HL-60 (cell line): Measurements from ENCODE around the gene TTF2.
"Not testable (repeated sequence)": the region's sequence is repeated elsewhere in the genome, so short reads cannot be mapped to it uniquely, and the experiment has no call there.

Experiments used
- DNase-seq, 2 experiments: peaks; one replicate each; pipeline ENCODE4 v3.0.0-alpha.2; 2010 to 2020; ENCODE audit warnings: low read depth in 1 of 2, low spot score in 1 of 2
- H3K27ac ChIP-seq: fragments of 250-450 bp; sonication (Bioruptor Pico); replicated peaks from 2 replicates; pipeline ENCODE4 v1.5.1; 2020; ENCODE audit warnings: mild to moderate bottlenecking, moderate library complexity
- H3K27me3 ChIP-seq: fragments of 250-450 bp; sonication (Bioruptor Pico); 2 replicates; pipeline ENCODE4 v1.5.1; 2021; ENCODE audit warnings: mild to moderate bottlenecking, moderate library complexity; ENCODE audit not compliant: insufficient read depth, poor library complexity, severe bottlenecking
- H3K4me3 ChIP-seq: replicated peaks from 2 replicates; pipeline ENCODE4 v1.5.1; 2011; ENCODE audit warnings: mild to moderate bottlenecking, control low read depth, low read length; ENCODE audit not compliant: insufficient read depth
- CTCF ChIP-seq: IDR thresholded peaks from one replicate; pipeline ENCODE4 v1.5.1; 2011; ENCODE audit warnings: low read length, control low read depth, inconsistent platforms; ENCODE audit not compliant: insufficient read depth
- GABPA ChIP-seq: IDR thresholded peaks from 2 replicates; pipeline ENCODE4 v1.6.1; 2012; ENCODE audit warnings: low read depth
- POLR2AphosphoS5 ChIP-seq: IDR thresholded peaks from 2 replicates; pipeline ENCODE4 v1.6.1; 2012; ENCODE audit warnings: low read depth
- REST ChIP-seq: IDR thresholded peaks from 2 replicates; pipeline ENCODE4 v1.6.1; 2012; ENCODE audit warnings: low read depth; ENCODE audit not compliant: insufficient replicate concordance
- SPI1 ChIP-seq: IDR thresholded peaks from 2 replicates; pipeline ENCODE4 v1.6.1; 2012; ENCODE audit warnings: low read depth, mild to moderate bottlenecking, borderline replicate concordance

Gene TTF2

GRCh38 chr1:117097443-117097842, 37.3 kb downstream of the TTF2 start:
- no peak for TF ChIP-seq SPI1
- no peak for TF ChIP-seq GABPA
- no peak for TF ChIP-seq POLR2AphosphoS5
- TF ChIP-seq REST, result no peak
- no peak for TF ChIP-seq CTCF
- H3K4me3 ChIP-seq, result no peak overlapping the region
- DNase-seq, result no peak
- no peak overlapping the region for H3K27ac ChIP-seq
- no peaks in the 10 kb centered on the region for H3K27me3 ChIP-seq

- H3K27ac ChIP-seq, result no peak overlapping the region
- DNase-seq, result no peak
- H3K4me3 ChIP-seq, result no peak overlapping the region
- H3K27me3 ChIP-seq, result no peaks in the 10 kb centered on the region
- no peak for TF ChIP-seq GABPA
- no peak for TF ChIP-seq POLR2AphosphoS5
- no peak for TF ChIP-seq SPI1
- TF ChIP-seq CTCF, result no peak
- TF ChIP-seq REST, result no peak
Observed at GRCh38 chr1:117098287-117098890, 38.3 kb downstream of the TTF2 start.

GRCh38 chr1:117101334-117101733, 41.2 kb downstream of the TTF2 start:
- no peak overlapping the region for H3K4me3 ChIP-seq
- no peak overlapping the region for H3K27ac ChIP-seq
- no peak for DNase-seq
- TF ChIP-seq SPI1 (no peak), POLR2AphosphoS5 (no peak), CTCF (no peak), REST (no peak), GABPA (no peak)
- H3K27me3 ChIP-seq, result no peaks in the 10 kb centered on the region

- not testable (repeated sequence) for H3K27me3 ChIP-seq, DNase-seq, H3K27ac ChIP-seq, H3K4me3 ChIP-seq
Observed at GRCh38 chr1:117101858-117102257, 41.7 kb downstream of the TTF2 start.
